Thoracic aorta endothelial cell (primary cell): ENCODE measurements around the gene CCNG2. TPM values are rescaled to one million over a fixed set of nuclear protein-coding genes. Genes with fewer than 3 reads are reported as not detected.

Experiments used
- small RNA-seq: library from RNA; depleted of rRNA; stranded (forward); fragments of <200 nt; gene quantifications from one replicate; pipeline ENCODE3, GENCODE V24; 2012
- total RNA-seq: library from RNA; depleted of rRNA; stranded (reverse); fragments of >200 nt; gene quantifications from 2 replicates; pipeline ENCODE4 v1.2.3, GENCODE V29; 2012

Gene CCNG2, protein sequence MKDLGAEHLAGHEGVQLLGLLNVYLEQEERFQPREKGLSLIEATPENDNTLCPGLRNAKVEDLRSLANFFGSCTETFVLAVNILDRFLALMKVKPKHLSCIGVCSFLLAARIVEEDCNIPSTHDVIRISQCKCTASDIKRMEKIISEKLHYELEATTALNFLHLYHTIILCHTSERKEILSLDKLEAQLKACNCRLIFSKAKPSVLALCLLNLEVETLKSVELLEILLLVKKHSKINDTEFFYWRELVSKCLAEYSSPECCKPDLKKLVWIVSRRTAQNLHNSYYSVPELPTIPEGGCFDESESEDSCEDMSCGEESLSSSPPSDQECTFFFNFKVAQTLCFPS
- 22.2 and 24.2 TPM in 2 replicates for total RNA-seq

DNA sequence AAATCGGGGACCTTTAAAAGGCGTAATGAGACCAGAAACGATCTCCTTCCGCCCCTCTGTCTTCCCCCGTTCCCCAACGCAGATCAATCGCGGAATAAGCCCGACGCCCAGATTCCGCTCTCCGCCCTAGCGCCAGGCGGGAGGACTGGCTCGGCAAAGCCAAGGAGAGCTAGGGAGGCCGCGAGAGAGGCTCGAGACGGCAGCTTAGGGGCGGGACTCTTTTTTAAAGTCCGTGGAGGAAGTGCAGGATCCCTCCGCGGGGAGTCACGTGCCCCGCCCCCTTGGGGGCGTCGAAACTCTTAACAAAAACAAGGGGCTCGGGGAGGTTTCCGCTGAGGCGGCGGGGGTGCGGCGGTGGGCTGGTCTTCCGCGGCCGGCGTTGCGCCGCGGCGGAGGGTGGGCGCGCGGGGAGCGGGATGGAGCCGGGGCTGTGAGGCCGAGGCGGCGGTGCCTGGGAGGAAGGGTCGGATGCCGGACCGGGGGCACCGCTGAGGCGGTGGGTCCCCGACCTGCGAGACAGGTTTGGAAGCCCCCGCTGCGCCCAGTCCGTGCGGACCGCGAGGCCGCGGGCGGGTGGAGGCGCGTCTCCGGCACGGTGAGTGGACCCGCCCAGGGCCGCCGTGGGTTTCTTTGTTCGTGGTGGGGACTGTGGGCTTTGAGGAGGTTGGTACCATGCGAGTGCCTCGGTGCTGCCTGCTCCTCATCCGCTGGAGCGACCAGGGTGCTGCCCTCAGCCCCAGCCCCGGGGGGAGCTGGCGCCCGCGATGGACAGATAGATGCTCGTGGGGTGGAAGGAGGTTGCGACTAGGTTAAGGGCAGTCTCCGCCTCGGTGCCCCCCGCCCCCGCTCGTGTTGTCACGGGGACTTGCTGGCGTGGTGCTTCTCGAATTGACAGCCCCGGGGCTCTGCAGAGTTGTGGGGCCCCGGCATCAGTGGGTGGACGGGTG, at the start of gene CCNG2:
Gene CCNG2 (plus strand): TSS at position 296 of the 947 bp plus-strand sequence. CDS start 1,326 bp downstream, outside the sequence.

Small RNAs within 50 kb of the gene (small RNA-seq; reads per million reads assigned to genes)
- gene RNU6-1187P = not detected

Other genes starting within 250 kb of the CCNG2 start
- 287 and 349 TPM in 2 replicates for gene SEPTIN11, start 207.5 kb upstream of the CCNG2 start, total RNA-seq
- 210 and 211 TPM in 2 replicates for gene CCNI, start 81.2 kb upstream of the CCNG2 start, total RNA-seq